PC-3 (cell line): ENCODE data around the gene UBASH3A.

Source experiments
- CTCF ChIP-seq: fragments of 300-600 bp; sonication (generic); conservative IDR thresholded peaks from 2 replicates; pipeline ENCODE4 v1.5.1; 2017; ENCODE audit warnings: antibody characterized with exemption, low read depth, mild to moderate bottlenecking, low read length
- EZH2 ChIP-seq: fragments of 300-600 bp; sonication (generic); IDR thresholded peaks from one replicate; pipeline ENCODE4 v1.6.1; 2017; ENCODE audit warnings: antibody characterized with exemption, mild to moderate bottlenecking, low read length; ENCODE audit not compliant: unreplicated experiment
- EZH2phosphoT487 ChIP-seq: fragments of 300-600 bp; sonication (generic); IDR thresholded peaks from 2 replicates; pipeline ENCODE4 v1.6.1; 2018; ENCODE audit warnings: mild to moderate bottlenecking, antibody characterized with exemption, low read length, borderline replicate concordance

GRCh38 chr21:42407476-42407875 is 3.8 kb downstream of the UBASH3A start:
- TF ChIP-seq CTCF: no peak
- no peak for TF ChIP-seq EZH2
- no peak for TF ChIP-seq EZH2phosphoT487
